ENCODE measurements around the gene RFXANK.

Gene RFXANK

GRCh38 chr19:19234220-19234816 lies 42.3 kb downstream of the RFXANK start:
- DNase-seq: no peak

DNA sequence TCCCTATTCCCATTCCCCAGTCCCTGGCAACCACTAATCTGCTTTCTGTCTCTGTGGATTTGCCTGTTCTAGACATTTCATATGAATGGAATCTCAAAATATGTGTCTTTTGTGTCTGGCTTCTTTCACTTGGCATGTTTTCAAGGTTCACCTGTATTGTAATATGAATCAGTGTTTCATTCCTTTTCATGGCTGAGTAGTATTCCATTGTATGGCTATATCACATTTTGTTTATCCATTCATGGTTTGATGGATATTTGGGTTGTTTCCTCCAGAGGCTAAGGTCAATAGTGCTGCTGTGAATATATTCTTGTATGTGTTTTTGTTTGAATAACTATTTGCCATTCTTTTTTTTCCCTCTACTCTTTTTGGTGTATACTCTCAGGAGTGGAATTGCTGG lies 44.1 kb downstream of the RFXANK start:
- DNase-seq: no peak

- DNase-seq: no peak
Observed at GRCh38 chr19:19238126-19238894, 46.3 kb downstream of the RFXANK start.

DNA sequence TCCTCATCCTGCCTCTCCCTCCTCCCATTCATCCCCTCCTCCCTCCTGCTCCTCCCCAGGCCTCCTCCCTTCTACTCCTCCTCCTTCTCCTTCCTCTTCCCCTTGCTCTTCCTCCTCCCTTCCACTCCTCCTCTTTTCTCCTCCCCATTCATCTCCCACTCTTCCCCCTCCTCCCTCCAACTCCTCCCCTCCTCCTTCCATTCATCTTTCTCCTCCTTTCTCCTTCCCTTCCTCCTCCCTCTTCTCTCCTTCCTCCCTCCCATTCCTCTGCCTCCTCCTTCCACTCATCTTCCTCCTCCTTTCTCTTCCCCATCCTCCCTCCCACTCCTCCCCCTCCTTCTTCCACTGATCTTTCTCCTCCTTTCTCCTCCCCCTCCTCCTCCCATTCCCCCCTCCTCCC lies 47.6 kb downstream of the RFXANK start:
- DNase-seq: no peak

- no peak for DNase-seq
Observed at GRCh38 chr19:19240476-19240875, 48.4 kb downstream of the RFXANK start.

DNA sequence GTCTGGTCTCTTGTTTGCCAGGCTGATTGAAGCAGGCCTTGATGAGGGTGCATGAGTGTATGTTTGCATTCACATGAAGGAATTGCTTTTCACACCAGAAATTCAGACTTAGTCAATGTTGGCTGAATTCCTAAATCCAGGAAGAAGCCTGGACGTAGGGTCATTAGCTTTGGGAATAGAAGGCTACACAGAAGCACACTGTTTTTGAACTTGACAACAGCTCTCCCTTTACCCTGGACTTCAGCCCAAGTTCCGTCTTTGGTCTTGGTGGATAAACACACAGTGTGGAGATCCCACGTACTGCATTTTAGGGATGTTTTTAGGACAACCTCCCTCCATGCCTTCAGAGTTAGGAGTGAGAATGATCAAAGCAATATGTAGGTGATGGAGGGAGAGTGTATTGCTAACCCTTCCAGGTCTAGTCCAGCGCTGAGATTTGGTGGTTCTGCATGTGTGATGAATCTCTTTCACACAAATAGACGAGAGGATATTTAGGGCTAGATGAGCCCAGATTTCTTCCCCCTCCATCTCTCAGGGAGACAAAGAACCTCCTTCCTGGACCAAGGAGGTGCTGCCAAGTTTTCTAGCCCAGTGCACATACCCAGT lies 58.2 kb downstream of the RFXANK start:
- no peak for DNase-seq

Measured in HCEC 1CT (cell line).